ENCODE results near the gene BMP8A.

BMP8A gene

DNA sequence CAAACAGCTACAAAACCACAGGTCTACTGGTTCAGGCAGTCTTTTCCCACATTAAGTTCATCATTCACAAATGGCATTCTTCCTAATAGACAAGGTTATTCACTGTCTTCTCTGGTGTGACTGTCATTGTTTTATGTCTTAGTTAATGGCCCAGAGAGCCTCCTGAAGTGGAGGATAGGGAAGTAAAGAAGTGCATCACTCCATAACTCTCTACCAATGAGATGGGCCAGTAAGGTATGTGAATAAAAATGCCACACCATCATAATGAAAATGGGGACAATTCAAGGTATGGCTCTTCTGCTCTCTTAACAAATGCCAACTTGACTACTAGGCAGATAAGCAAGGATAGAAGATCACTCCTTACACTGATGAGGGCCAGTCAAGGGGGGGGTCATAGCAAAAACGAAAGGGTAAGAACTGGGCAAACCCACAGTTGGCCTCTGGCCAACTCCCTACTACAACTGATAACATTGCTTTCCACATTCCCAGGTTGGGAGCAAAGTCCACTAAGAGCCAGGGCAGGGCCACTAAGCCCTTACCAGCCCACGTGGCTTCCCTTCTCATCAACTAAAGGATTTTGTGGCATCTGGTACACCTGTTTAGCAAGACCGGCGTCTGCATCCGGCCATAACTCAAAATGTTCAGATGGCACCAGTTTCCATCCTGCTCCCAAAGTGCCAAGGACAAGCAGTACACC, 75.2 kb downstream of the BMP8A start:
- no peak overlapping the region for H3K4me2 ChIP-seq (ENCODE audit: low read depth, low read length, poor library complexity, severe bottlenecking)

GRCh38 chr1:39567302-39567701, 75.9 kb downstream of the BMP8A start:
- Histone ChIP-seq H3K27ac (ENCODE audit: low read depth, low read length) (no peak overlapping the region), H2AFZ (ENCODE audit: low read depth, low read length, severe bottlenecking) (no peak overlapping the region), H3K36me3 (ENCODE audit: low read length) (peaks cover 79% of the 10 kb centered on the region), H3K4me2 (ENCODE audit: low read depth, low read length, poor library complexity, severe bottlenecking) (no peak overlapping the region), H3K79me2 (ENCODE audit: insufficient read depth, low read length) (peaks cover 30% of the 10 kb centered on the region), H4K20me1 (ENCODE audit: low read depth, low read length) (peaks cover 32% of the 10 kb centered on the region), H3K9me2 (replicated peaks; ENCODE audit: insufficient read depth, low read length) (no peaks in the 10 kb centered on the region), H3K9me3 (ENCODE audit: insufficient read depth, low read length) (no peaks in the 10 kb centered on the region), H3K27me3 (ENCODE audit: low read length) (no peaks in the 10 kb centered on the region), H3K9ac (ENCODE audit: low read length) (no peak overlapping the region), H3K4me3 (ENCODE audit: insufficient read depth, low read length, poor library complexity, severe bottlenecking) (no peak overlapping the region), H3F3A (ENCODE audit: insufficient read depth) (peaks cover 12% of the 10 kb centered on the region)
- no peak for TF ChIP-seq EZH2phosphoT487 (conservative IDR thresholded peaks at IDR 0.05; ENCODE audit: low read length)

More for the DNA sequence above, 75.2 kb downstream of the BMP8A start:
- Histone ChIP-seq H3K9me2 (replicated peaks; ENCODE audit: insufficient read depth, low read length) (no peaks in the 10 kb centered on the region), H3K27ac (ENCODE audit: low read depth, low read length) (no peak overlapping the region), H2AFZ (ENCODE audit: low read depth, low read length, severe bottlenecking) (no peak overlapping the region), H3K9me3 (ENCODE audit: insufficient read depth, low read length) (no peaks in the 10 kb centered on the region), H3K79me2 (ENCODE audit: insufficient read depth, low read length) (peaks cover 23% of the 10 kb centered on the region), H3F3A (ENCODE audit: insufficient read depth) (peaks cover 13% of the 10 kb centered on the region), H3K27me3 (ENCODE audit: low read length) (no peaks in the 10 kb centered on the region), H4K20me1 (ENCODE audit: low read depth, low read length) (peaks cover 26% of the 10 kb centered on the region), H3K36me3 (ENCODE audit: low read length) (peaks cover 77% of the 10 kb centered on the region), H3K9ac (ENCODE audit: low read length) (no peak overlapping the region), H3K4me3 (ENCODE audit: insufficient read depth, low read length, poor library complexity, severe bottlenecking) (no peak overlapping the region)
- TF ChIP-seq, protein P1, sequence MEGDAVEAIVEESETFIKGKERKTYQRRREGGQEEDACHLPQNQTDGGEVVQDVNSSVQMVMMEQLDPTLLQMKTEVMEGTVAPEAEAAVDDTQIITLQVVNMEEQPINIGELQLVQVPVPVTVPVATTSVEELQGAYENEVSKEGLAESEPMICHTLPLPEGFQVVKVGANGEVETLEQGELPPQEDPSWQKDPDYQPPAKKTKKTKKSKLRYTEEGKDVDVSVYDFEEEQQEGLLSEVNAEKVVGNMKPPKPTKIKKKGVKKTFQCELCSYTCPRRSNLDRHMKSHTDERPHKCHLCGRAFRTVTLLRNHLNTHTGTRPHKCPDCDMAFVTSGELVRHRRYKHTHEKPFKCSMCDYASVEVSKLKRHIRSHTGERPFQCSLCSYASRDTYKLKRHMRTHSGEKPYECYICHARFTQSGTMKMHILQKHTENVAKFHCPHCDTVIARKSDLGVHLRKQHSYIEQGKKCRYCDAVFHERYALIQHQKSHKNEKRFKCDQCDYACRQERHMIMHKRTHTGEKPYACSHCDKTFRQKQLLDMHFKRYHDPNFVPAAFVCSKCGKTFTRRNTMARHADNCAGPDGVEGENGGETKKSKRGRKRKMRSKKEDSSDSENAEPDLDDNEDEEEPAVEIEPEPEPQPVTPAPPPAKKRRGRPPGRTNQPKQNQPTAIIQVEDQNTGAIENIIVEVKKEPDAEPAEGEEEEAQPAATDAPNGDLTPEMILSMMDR (IDR thresholded peaks at IDR 0.05; ENCODE audit: insufficient read depth, low read length, poor library complexity, severe bottlenecking), result no peak
- TF ChIP-seq EZH2phosphoT487 (conservative IDR thresholded peaks at IDR 0.05; ENCODE audit: low read length), result no peak

DNA sequence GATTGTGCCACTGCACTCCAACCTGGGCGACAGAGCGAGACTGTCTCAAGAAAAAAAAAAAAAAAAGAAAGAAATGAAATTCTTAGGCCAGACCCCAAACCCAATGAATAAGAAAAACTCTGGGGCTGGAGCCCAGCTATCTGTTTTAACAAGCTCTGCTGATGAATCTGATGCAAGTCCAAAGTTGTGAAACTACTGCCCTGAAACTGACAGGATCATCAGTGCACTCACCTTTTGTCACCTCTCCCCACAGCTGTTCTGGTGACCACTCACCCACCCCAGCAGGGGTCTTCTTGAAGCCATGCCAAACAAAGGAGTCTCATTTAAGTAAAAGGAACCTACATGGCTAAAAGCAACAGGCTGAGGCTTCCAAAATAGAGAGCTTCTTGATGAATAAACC, 76.8 kb downstream of the BMP8A start:
- Histone ChIP-seq H3K4me3 (ENCODE audit: insufficient read depth, low read length, poor library complexity, severe bottlenecking) (no peak overlapping the region), H3K9me2 (replicated peaks; ENCODE audit: insufficient read depth, low read length) (no peaks in the 10 kb centered on the region), H3K9me3 (ENCODE audit: insufficient read depth, low read length) (no peaks in the 10 kb centered on the region), H3K79me2 (ENCODE audit: insufficient read depth, low read length) (peaks cover 39% of the 10 kb centered on the region), H3K36me3 (ENCODE audit: low read length) (peaks cover 78% of the 10 kb centered on the region), H3F3A (ENCODE audit: insufficient read depth) (peaks cover 5% of the 10 kb centered on the region; the same call in 1 of the 2 replicates), H3K27ac (ENCODE audit: low read depth, low read length) (no peak overlapping the region), H2AFZ (ENCODE audit: low read depth, low read length, severe bottlenecking) (no peak overlapping the region), H3K27me3 (ENCODE audit: low read length) (no peaks in the 10 kb centered on the region), H3K4me2 (ENCODE audit: low read depth, low read length, poor library complexity, severe bottlenecking) (no peak overlapping the region), H3K9ac (ENCODE audit: low read length) (no peak overlapping the region), H4K20me1 (ENCODE audit: low read depth, low read length) (peaks cover 38% of the 10 kb centered on the region)
- TF ChIP-seq, protein P1 (IDR thresholded peaks at IDR 0.05; ENCODE audit: insufficient read depth, low read length, poor library complexity, severe bottlenecking), result no peak
- no peak for TF ChIP-seq EZH2phosphoT487 (conservative IDR thresholded peaks at IDR 0.05; ENCODE audit: low read length)

- Histone ChIP-seq H3K9me2 (replicated peaks; ENCODE audit: insufficient read depth, low read length) (no peaks in the 10 kb centered on the region), H3K27me3 (ENCODE audit: low read length) (no peaks in the 10 kb centered on the region), H3K27ac (ENCODE audit: low read depth, low read length) (no peak overlapping the region), H3K4me3 (ENCODE audit: insufficient read depth, low read length, poor library complexity, severe bottlenecking) (no peak overlapping the region), H3K4me2 (ENCODE audit: low read depth, low read length, poor library complexity, severe bottlenecking) (no peak overlapping the region), H3K79me2 (ENCODE audit: insufficient read depth, low read length) (peaks cover 47% of the 10 kb centered on the region), H3K9me3 (ENCODE audit: insufficient read depth, low read length) (no peaks in the 10 kb centered on the region), H3F3A (ENCODE audit: insufficient read depth) (peaks cover under 1% of the 10 kb centered on the region; the same call in 1 of the 2 replicates), H3K36me3 (ENCODE audit: low read length) (peaks cover 72% of the 10 kb centered on the region), H2AFZ (ENCODE audit: low read depth, low read length, severe bottlenecking) (no peak overlapping the region), H4K20me1 (ENCODE audit: low read depth, low read length) (peaks cover 43% of the 10 kb centered on the region), H3K9ac (ENCODE audit: low read length) (no peak overlapping the region)
- no peak for TF ChIP-seq EZH2phosphoT487 (conservative IDR thresholded peaks at IDR 0.05; ENCODE audit: low read length)
- TF ChIP-seq, protein P1 (IDR thresholded peaks at IDR 0.05; ENCODE audit: insufficient read depth, low read length, poor library complexity, severe bottlenecking), result no peak
Observed at GRCh38 chr1:39569034-39569433, 77.6 kb downstream of the BMP8A start.
